Renal cortex interstitium (tissue), 11 donors: ENCODE results near the gene CHD2. TPM values are rescaled to one million over a fixed set of nuclear protein-coding genes. Genes with fewer than 3 reads are reported as not detected.

Experiments
- DNase-seq, 11 donors: peaks; one replicate each; pipeline ENCODE4 v3.0.0-alpha.2; 2013; ENCODE audit warnings: low read depth in 9 of 11, low spot score in 4 of 11; ENCODE audit errors: extremely low read depth in 1 of 11
- polyA plus RNA-seq, 3 donors: library from polyadenylated mRNA; unstranded; fragments of 120-200 nt; gene quantifications; one replicate each; pipeline ENCODE4 v1.2.1, GENCODE V29; 2013; ENCODE audit not compliant: insufficient read length in 3 of 3

Gene CHD2
- polyA plus RNA-seq, 3 donors, result 112 to 146 (median 122) TPM

GRCh38 chr15:92944946-92945521 is 44.9 kb downstream of the CHD2 start:
- no peak for DNase-seq

GRCh38 chr15:92947071-92947730 is 47.1 kb downstream of the CHD2 start:
- no peak for DNase-seq

DNA sequence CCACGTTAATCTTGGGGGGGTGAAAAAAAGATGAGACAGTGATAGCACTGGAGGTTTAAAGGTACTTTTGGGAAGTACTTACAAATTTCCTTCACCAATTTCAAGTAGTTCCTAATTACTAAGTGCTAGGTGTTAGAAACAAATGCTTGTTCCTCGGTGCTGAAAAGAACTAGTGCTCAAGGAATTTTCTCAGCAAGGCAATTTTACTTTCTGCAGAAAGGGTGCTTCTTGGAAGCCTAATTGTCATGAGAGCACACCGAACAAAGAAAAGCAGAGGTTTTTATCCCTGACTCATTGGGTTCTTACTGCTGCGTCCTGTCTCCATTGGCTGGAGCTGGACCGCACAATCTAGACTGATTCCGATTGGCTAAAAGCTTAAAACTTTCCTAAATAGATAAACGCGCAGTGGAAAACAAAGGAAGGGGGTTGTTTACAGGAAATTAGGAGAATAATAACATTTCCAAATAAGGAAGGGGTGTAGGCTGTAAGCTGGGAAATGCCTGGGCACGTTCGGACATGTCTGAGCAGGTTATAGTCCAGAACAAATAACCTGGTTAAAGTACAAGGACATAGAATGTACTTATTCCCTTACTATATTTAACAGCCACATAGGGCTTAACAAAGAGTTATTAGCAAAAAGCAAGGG is 49.6 kb downstream of the CHD2 start:
- DNase-seq, result no peak

DNA sequence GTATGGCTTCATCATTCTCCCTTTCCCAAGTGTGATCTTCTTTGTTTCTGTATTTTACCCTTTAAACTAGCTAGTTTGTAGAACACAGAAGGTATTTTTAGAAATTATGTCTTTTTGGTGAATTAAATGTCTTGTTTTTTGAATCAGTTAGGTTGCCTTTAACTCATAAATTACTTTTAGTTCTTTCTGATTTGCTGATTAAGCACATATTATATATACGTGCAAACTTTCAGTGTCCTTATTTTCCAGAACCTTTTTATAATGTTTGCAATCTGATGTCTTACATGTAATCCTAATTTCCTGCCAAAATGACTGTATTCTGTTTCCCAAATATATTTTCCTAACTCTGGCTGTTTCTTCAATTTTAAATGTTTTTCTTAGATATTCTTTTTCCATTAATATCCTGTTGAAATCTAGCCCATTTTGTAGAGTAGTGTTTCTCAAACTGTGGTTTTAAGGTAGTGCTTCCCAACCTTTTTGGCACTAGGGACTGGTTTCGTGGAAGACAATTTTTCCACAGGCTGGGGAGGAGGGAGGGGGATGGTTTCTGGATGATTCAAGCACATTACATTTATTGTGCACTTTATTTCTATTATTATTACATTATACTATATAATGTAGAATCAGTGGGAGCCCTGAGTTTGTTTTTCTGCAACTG is 51.8 kb downstream of the CHD2 start:
- no peak for DNase-seq

DNA sequence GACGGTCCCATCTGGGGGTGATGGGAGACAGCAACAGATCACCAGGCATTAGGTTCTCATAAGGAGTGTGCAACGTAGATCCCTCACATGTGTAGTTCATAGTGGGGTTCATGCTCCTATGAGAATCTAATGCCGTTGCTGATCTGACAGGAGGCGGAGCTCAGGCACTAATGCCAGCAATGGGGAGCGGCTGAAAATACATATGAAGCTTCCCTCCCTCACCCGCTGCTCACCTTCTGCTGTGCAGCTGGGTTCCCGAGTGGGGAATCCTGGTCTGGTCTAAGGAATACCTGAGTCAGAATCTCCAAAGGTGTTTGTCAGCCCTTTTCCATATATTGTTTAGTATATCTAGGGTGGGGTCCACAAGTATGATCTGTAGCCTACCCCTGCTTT is 52.3 kb downstream of the CHD2 start:
- no peak for DNase-seq

- no peak for DNase-seq
These were observed 53.4 kb downstream of the CHD2 start for GRCh38 chr15:92953566-92953965.

DNA sequence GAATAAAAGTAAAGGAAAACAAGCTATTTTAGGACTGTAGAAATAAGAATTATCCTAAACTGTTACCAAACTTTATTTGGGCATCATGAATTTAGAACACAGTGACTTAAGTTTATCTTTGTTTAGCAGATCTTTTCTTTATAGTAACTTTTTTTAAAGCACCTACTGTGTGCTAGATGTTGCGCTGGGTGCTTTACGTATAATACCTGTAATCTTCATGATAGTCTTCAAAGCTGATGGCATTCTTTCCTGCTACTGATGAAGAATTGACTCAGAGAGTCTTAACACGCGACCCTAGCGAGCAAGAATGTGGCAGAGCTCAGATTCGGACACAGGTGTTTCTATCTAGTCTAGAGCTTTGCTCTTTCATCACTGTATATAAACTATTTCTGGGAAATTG is 53.9 kb downstream of the CHD2 start:
- DNase-seq, result no peak

GRCh38 chr15:92954578-92954977 is 54.5 kb downstream of the CHD2 start:
- no peak for DNase-seq

GRCh38 chr15:92955706-92956105 is 55.6 kb downstream of the CHD2 start:
- DNase-seq, result no peak

DNA sequence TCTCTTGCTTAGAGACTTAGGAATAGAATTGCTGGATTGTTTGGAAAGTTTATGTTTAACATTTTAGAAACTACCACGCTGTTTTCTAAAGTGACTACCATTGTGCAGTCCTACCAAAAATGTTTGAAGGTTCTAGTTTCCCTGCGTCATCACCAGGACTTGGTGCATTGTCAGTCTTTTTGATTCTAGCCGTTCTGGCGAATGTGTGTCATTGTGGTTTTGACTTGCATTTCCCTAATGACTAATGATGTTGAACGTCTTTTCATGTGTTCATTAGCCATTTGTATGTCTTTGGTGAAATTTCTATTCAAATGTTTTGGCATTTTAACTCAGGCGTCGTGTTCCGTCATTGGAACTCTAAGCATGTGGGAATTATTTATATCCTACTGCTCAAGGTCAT is 58.0 kb downstream of the CHD2 start:
- no peak for DNase-seq

DNA sequence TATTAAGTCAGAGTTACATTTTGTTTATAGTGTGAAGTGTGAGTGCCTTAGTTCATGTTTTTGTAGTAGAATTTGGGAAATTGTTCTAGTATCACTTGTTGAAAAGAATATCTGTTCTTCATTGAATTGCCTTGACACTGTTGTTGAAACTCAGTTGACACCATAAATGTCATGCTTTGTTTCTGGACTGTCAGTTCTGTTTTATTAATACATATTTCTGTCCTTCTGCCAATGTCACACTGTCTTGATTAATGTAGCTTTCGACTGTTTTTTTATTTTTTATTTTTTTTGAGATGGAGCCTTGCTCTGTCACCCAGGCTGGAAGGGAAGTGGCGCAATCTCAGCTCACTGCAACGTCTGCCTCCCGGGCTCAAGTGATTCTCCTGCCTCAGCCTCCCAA is 59.1 kb downstream of the CHD2 start:
- no peak for DNase-seq

DNA sequence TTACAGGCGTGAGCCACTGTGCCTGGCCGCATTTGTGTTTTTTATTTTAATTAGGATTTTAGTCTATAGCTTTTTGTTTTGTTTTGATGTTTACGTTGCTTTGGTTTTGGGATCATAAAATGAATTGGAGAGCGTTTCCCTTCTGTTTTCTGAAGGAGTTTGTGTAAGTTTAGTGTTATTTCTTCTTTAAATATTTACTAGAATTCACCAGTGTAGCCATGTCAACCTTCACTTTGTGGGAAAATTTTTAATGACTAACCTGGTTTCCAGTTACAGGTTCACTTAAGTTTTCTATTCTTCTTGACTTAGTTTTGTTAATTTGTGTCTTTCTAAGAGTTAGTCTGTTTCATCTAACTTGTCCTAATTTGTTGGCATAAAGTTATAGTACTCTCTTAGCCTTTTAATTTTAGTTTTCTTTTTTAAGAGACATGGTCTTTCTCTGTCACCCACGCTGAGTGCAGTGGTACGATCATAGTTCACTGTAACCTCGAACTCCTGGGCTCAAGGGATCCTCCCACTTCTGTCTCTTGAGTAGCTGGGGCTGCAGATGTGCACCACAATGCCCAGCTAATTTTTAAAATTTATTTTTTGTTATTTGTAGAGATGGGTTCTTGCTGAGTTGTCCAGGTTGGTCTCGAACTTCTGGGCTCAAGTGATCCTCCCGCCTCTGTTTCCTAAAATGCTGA is 61.0 kb downstream of the CHD2 start:
- no peak for DNase-seq

DNA sequence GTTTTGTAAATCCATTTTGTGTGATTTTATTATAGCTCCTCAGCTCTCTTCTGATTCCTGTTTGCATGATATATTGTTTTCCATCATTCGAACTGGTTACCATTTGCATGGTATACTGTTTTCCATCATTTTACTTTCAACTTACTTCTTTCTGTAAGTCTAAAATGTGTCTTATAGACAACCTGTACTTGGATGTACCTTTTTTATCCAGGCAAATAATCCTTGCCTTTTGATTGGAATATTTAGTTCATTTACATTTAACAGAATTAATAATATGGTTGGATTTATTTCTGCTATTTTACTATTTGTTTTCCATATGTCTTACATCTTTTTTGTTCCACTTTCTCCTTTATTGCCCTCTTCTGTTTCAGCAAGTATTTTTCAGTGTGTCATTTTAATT is 62.8 kb downstream of the CHD2 start:
- no peak for DNase-seq

DNA sequence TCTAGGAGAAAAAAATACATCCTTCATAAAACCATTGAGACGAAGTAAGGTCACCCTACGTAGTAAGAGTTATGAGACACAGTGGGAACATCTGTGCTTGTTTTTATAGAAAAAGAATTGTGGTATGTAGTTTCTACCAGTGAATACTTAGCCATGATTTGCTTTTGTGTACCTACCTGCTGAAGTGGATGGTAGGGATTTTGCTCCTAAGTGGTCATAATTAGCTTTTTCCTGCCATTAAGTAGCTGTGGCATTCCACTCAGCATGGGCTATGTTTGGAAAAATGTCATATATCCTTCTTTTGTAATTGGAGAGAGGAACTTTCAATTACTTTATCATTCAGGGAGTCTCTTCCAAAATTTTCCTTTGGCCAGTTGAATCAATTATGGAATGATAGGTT is 63.7 kb downstream of the CHD2 start:
- no peak for DNase-seq

GRCh38 chr15:92968926-92969651 is 69.0 kb downstream of the CHD2 start:
- DNase-seq, result no peak

- DNase-seq, result no peak
These were observed 70.5 kb downstream of the CHD2 start for GRCh38 chr15:92970656-92971055.

GRCh38 chr15:92971081-92971480 is 71.0 kb downstream of the CHD2 start:
- no peak for DNase-seq

DNA sequence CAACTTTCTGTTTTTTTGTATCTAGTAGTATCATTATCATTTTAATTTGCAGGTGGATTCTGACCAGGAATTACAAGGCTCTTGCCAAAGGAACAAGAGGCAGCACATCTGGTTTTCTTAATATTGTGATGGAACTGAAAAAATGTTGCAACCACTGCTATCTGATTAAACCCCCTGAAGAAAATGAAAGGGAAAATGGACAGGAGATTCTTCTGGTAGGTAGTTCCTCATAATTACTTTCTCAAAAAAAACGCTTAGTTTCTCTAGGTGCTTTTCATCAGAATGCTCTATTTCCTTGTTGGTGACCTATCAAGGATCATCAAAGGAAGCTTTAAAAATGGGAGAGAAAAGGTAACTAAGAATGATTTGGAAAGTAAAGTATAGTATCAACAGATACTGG is 71.6 kb downstream of the CHD2 start:
- DNase-seq, result no peak
